Heart left ventricle (tissue), 13 donors: ENCODE measurements around the gene MOXD1.

Source experiments
- POLR2A ChIP-seq, 2 donors: fragments of 450-650 bp; IDR thresholded peaks; one replicate each; pipeline ENCODE4 v1.6.1; 2017; ENCODE audit warnings: antibody characterized with exemption in 2 of 2, mild to moderate bottlenecking in 2 of 2, moderate library complexity in 2 of 2
- TF ChIP-seq, protein P1 (sequence below), 12 donors: fragments of 200-600 bp; sonication (generic) in 4 of 12; IDR thresholded peaks; one replicate each; pipeline versions ENCODE4 v1.5.0 to v1.8.0; 2018 to 2022; ENCODE audit warnings: antibody characterized with exemption in 12 of 12, mild to moderate bottlenecking in 5 of 12
- donor health status: ischemic (EF 13 %, LVEDD 7.1; RV severe dilation, severe dysfunction).
- donor health status: DM: no; HTN: yes; CAD: no.
- donor health status: DM: no; HTN: no; CAD: no.
- donor health status: ischemic (EF 25% LVEDD 6.9; RV normal size, moderate dysfunction).
- donor health status: ischemic (EF 25% LVEDD 5.7; RV mildly dilated, moderate dysfunction).
- donor health status: ischemic (EF 35%, LVEDD 5.7; RV mildly dilated, moderate dysfunction).
- donor health status: nonischemic (EF 11% LVEDD 7.7; RV severe dilation, severe dysfunction).
- donor health status: DM: yes; HTN: yes; CAD: no.
- donor health status: PGD.
- donor health status: ischemic (EF 29% LVEDD 5.4; RV normal size, mild dysfunction).
- donor health status: nonischemic (EF 23%, LVEDD 6.1; RV moderate dilation, normal function).

DNA sequence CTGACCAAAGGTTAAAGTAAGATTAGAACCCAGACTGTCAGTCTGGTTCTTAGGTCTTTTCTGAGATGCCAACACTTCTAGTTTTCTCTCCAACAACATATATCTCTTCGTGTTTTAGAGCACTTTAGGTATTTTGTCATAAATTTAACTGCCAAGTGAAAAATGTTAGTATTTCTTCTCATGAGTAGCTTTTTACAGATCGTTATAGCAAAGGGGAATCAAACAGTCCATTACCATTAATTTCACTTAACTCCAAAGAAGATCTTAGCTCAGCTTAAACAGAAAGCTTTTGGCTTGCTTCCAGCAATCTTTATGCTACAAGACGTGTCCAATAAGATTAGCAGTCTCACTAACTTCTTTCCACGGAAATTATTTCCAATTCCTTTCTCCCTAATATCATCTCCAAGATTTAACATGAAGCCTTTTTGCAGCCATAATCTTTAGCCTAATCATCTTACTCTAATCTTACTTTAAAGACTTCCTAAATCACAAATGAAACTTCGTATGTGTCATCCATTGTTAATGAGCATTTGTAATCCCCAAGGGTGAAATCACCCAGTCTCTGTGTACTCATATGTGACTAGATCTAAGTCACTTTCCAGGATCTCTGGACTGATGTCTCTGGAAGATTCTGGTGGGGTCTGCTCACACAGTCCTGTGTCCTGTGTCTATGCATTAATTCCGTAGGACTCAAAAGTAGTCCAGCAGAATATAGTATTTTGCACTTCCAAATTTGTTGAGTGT lies 38.7 kb downstream of the MOXD1 start:
- TF ChIP-seq, protein P1, sequence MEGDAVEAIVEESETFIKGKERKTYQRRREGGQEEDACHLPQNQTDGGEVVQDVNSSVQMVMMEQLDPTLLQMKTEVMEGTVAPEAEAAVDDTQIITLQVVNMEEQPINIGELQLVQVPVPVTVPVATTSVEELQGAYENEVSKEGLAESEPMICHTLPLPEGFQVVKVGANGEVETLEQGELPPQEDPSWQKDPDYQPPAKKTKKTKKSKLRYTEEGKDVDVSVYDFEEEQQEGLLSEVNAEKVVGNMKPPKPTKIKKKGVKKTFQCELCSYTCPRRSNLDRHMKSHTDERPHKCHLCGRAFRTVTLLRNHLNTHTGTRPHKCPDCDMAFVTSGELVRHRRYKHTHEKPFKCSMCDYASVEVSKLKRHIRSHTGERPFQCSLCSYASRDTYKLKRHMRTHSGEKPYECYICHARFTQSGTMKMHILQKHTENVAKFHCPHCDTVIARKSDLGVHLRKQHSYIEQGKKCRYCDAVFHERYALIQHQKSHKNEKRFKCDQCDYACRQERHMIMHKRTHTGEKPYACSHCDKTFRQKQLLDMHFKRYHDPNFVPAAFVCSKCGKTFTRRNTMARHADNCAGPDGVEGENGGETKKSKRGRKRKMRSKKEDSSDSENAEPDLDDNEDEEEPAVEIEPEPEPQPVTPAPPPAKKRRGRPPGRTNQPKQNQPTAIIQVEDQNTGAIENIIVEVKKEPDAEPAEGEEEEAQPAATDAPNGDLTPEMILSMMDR (IDR thresholded peaks at IDR 0.05): no peak
- no peak for TF ChIP-seq POLR2A (IDR thresholded peaks at IDR 0.05)
